PC-3 (cell line): ENCODE data around the gene REELD1. TPM values are rescaled to one million over a fixed set of nuclear protein-coding genes. Genes with fewer than 3 reads are reported as not detected.

Experiments
- ATAC-seq: fragments of 200-7000 bp; cut with Tn5 transposase; 2 replicates; pipeline ENCODE4 v1.9.1; 2020; ENCODE audit warnings: mild to moderate bottlenecking, moderate library complexity
- BruUV-seq: library from RNA; stranded (reverse); fragments of 400-500 nt; replicated peaks from 2 replicates; lab custom pipeline; 2021; lab: Mats Ljungman, UMichigan
- CTCF ChIA-PET: fragments of 300-600 bp; sonication (Branson Sonifier 250); formaldehyde crosslinking; loops from one replicate; lab custom pipeline; 2022; ENCODE audit warnings: antibody characterized with exemption; lab: Charles Lee
- POLR2A ChIA-PET: fragments of 300-600 bp; sonication (Branson Sonifier 250); formaldehyde crosslinking; loops from one replicate; lab custom pipeline; 2022; ENCODE audit warnings: antibody characterized with exemption; ENCODE audit not compliant: unreplicated experiment; lab: Charles Lee
- DNase-seq: peaks from one replicate; pipeline ENCODE4 v3.0.0-alpha.2; 2015
- H2AFZ ChIP-seq: fragments of 300-600 bp; sonication (generic); 2 replicates; pipeline ENCODE4 v1.6.0; 2016; ENCODE audit warnings: antibody characterized with exemption, low read length
- H3F3A ChIP-seq: fragments of 300-600 bp; sonication (generic); one replicate; pipeline ENCODE4 v1.6.0; 2017; ENCODE audit warnings: antibody characterized with exemption, low read length, control low read depth, mild to moderate bottlenecking; ENCODE audit not compliant: unreplicated experiment
- H3K27ac ChIP-seq: fragments of 300-600 bp; sonication (generic); 2 replicates; pipeline ENCODE4 v1.5.1; 2016; ENCODE audit warnings: mild to moderate bottlenecking, low read length
- H3K27me3 ChIP-seq: fragments of 300-600 bp; sonication (generic); 2 replicates; pipeline ENCODE4 v1.6.1; 2016; ENCODE audit warnings: low read length, mixed read lengths
- H3K36me3 ChIP-seq: fragments of 300-600 bp; sonication (generic); 2 replicates; pipeline ENCODE4 v1.6.1; 2016; ENCODE audit warnings: low read depth, mixed run types, low read length, mixed read lengths
- H3K4me1 ChIP-seq: fragments of 300-600 bp; sonication (generic); 2 replicates; pipeline ENCODE4 v1.5.1; 2016; ENCODE audit warnings: low read length; ENCODE audit not compliant: insufficient read depth
- H3K4me2 ChIP-seq: fragments of 300-600 bp; sonication (generic); 2 replicates; pipeline ENCODE4 v1.6.0; 2016; ENCODE audit warnings: low read length
- H3K4me3 ChIP-seq: fragments of 300-600 bp; sonication (generic); 2 replicates; pipeline ENCODE4 v1.5.1; 2016; ENCODE audit warnings: mild to moderate bottlenecking, low read length, mixed read lengths
- H3K79me2 ChIP-seq: fragments of 300-600 bp; sonication (generic); 2 replicates; pipeline ENCODE4 v1.6.1; 2017; ENCODE audit warnings: low read length, mixed read lengths
- H3K9ac ChIP-seq: fragments of 300-600 bp; sonication (generic); 2 replicates; pipeline ENCODE4 v1.6.0; 2016; ENCODE audit warnings: mild to moderate bottlenecking, low read length
- H3K9me2 ChIP-seq: fragments of 300-600 bp; sonication (generic); replicated peaks from 2 replicates; pipeline ENCODE4 v1.6.1; 2016; ENCODE audit warnings: mixed run types, low read length, mixed read lengths
- H3K9me3 ChIP-seq: fragments of 300-600 bp; sonication (generic); 2 replicates; pipeline ENCODE4 v1.6.1; 2016; ENCODE audit warnings: low read length, mixed read lengths
- H4K20me1 ChIP-seq: fragments of 300-600 bp; sonication (generic); 2 replicates; pipeline ENCODE4 v1.6.1; 2016; ENCODE audit warnings: low read length, mixed read lengths
- EZH2 ChIP-seq: fragments of 300-600 bp; sonication (generic); IDR thresholded peaks from one replicate; pipeline ENCODE4 v1.6.1; 2017; ENCODE audit warnings: antibody characterized with exemption, mild to moderate bottlenecking, low read length; ENCODE audit not compliant: unreplicated experiment
- EZH2phosphoT487 ChIP-seq: fragments of 300-600 bp; sonication (generic); IDR thresholded peaks from 2 replicates; pipeline ENCODE4 v1.6.1; 2018; ENCODE audit warnings: mild to moderate bottlenecking, antibody characterized with exemption, low read length, borderline replicate concordance
- intact Hi-C: fragments of 100-400 bp; cut with micrococcal nuclease; formaldehyde crosslinking; loops from 2 replicates; pipeline ENCODE4 v1.9.0; 2023
- total RNA-seq: library from RNA; depleted of rRNA; stranded (reverse); fragments of >200 nt; gene quantifications from 2 replicates; pipeline ENCODE4 v1.2.3, GENCODE V29; 2014
- TF ChIP-seq, protein P1 (sequence below): fragments of 300-600 bp; sonication (generic); conservative IDR thresholded peaks from 2 replicates; pipeline ENCODE4 v1.5.1; 2017; ENCODE audit warnings: antibody characterized with exemption, low read depth, mild to moderate bottlenecking, low read length

REELD1 gene
- total RNA-seq, 1 experiment from 2014 or later: not detected

DNA sequence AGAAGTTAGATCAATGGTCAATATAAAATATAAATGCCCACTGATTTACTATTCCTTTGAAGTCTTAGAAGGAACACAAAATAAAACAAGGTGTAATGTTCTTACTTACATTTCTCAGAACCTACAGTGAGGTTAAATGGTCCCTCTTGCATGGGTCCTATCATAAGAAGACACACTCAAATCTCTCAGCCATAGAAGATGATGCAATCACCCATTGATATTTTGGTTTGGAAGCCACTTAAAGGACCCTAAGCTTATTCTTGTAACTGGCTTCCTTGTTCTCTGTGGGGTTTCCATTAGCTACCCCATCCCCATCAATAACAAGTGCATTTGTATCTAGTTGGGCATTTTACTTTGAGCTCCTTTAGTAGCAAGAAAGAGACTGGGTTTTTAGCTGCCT lies 15.1 kb downstream of the REELD1 start:
- intact Hi-C loops: no loop called here
- H3K36me3 ChIP-seq: no peaks in the 10 kb centered on the region
- no peaks in the 10 kb centered on the region for H3K9me2 ChIP-seq
- H3K79me2 ChIP-seq: no peaks in the 10 kb centered on the region
- H3K9ac ChIP-seq: no peak overlapping the region
- DNase-seq (no peak), ATAC-seq (no peak)
- H3K4me1 ChIP-seq: no peaks in the 10 kb centered on the region
- H3K27me3 ChIP-seq: no peaks in the 10 kb centered on the region
- no peaks in the 10 kb centered on the region for H4K20me1 ChIP-seq
- H3K27ac ChIP-seq: no peak overlapping the region
- no peak overlapping the region for H3K4me2 ChIP-seq
- H2AFZ ChIP-seq: no peak overlapping the region
- ChIA-PET CTCF (no interaction called here), POLR2A (no interaction called here)
- no peaks in the 10 kb centered on the region for H3K9me3 ChIP-seq
- BruUV-seq: no TSS peak
- H3K4me3 ChIP-seq: no peak overlapping the region
- no peaks in the 10 kb centered on the region for H3F3A ChIP-seq
- no peak for TF ChIP-seq EZH2
- TF ChIP-seq, protein P1, sequence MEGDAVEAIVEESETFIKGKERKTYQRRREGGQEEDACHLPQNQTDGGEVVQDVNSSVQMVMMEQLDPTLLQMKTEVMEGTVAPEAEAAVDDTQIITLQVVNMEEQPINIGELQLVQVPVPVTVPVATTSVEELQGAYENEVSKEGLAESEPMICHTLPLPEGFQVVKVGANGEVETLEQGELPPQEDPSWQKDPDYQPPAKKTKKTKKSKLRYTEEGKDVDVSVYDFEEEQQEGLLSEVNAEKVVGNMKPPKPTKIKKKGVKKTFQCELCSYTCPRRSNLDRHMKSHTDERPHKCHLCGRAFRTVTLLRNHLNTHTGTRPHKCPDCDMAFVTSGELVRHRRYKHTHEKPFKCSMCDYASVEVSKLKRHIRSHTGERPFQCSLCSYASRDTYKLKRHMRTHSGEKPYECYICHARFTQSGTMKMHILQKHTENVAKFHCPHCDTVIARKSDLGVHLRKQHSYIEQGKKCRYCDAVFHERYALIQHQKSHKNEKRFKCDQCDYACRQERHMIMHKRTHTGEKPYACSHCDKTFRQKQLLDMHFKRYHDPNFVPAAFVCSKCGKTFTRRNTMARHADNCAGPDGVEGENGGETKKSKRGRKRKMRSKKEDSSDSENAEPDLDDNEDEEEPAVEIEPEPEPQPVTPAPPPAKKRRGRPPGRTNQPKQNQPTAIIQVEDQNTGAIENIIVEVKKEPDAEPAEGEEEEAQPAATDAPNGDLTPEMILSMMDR: no peak
- TF ChIP-seq EZH2phosphoT487: no peak

DNA sequence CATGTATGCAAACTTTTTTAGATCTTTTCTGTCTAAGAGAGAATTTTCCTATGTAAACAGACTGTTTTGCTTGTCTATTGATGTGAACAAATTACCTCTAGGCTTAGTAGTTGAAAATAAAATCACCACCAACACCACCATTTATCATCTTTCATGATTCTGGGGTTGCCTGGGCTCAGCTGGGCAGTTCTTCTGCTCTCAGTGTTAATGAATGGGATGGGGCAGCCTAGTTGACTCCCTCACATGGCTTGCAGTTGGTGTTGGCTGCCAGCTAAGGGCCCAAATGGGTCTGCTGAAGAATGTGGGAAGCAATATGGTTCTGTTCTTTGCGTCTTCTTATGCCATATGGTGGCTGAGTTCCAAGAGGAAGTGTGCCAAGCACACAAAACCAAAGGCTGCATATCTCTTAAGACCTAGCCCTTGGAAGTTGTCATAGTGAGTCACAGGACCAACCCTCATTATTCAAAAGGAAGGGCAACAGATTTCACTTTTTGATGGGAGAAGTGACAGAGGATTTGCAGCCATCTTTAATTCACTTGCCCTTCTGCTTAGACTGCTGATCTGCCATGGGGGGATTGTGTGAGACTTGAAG lies 17.9 kb downstream of the REELD1 start:
- Histone ChIP-seq H3K79me2 (no peaks in the 10 kb centered on the region), H3K4me2 (no peak overlapping the region), H3K9me2 (no peaks in the 10 kb centered on the region), H3K9me3 (no peaks in the 10 kb centered on the region), H2AFZ (no peak overlapping the region), H3K9ac (no peak overlapping the region), H3K4me1 (no peaks in the 10 kb centered on the region), H3K4me3 (no peak overlapping the region), H4K20me1 (no peaks in the 10 kb centered on the region), H3K36me3 (no peaks in the 10 kb centered on the region), H3K27me3 (no peaks in the 10 kb centered on the region), H3F3A (no peaks in the 10 kb centered on the region), H3K27ac (no peak overlapping the region)
- peak; percentile 75 for DNase-seq
- intact Hi-C loops: no loop called here
- TF ChIP-seq, protein P1: no peak
- TF ChIP-seq EZH2phosphoT487: no peak
- TF ChIP-seq EZH2: no peak
- POLR2A ChIA-PET: no interaction called here
- CTCF ChIA-PET: no interaction called here
- peak; percentile 58 for ATAC-seq
- BruUV-seq: no TSS peak

DNA sequence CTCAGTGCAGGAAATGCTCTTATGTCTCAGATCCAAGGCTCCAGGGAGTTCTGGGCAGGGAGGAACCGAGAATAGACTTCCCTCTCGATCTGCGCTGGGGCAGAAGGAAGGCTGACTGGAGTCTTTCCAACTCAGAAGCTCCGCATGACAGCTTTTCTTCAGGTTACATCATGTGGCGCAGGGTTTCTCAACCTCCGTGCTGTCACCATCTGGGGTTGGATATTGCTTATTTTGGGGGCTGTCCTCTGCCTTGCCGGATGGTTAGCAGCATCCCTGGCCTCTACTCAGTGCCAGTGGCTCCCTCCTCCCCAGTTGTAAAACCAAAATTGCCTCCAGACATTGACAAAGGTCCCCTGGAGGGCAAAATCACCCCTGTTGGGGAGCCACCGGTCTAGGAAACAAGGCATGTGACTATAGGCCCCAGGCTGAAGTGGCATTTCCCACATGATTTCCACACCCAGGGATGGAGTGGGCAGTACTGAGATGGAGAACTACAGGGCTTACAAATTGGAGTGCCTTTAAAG lies 21.4 kb downstream of the REELD1 start:
- Histone ChIP-seq H3K36me3 (no peaks in the 10 kb centered on the region), H3K9me3 (no peaks in the 10 kb centered on the region), H3K9ac (no peak overlapping the region), H3K4me2 (no peak overlapping the region), H3K4me1 (peaks cover 3% of the 10 kb centered on the region), H2AFZ (no peak overlapping the region), H3K27me3 (no peaks in the 10 kb centered on the region), H3K9me2 (no peaks in the 10 kb centered on the region), H3K4me3 (no peak overlapping the region), H3K79me2 (no peaks in the 10 kb centered on the region), H3F3A (no peaks in the 10 kb centered on the region), H3K27ac (no peak overlapping the region), H4K20me1 (no peaks in the 10 kb centered on the region)
- no peak for ATAC-seq
- POLR2A ChIA-PET: no interaction called here
- CTCF ChIA-PET: no interaction called here
- intact Hi-C loops: no loop called here
- no peak for DNase-seq
- BruUV-seq: no TSS peak
- TF ChIP-seq EZH2phosphoT487 (no peak), EZH2 (no peak)
- TF ChIP-seq, protein P1: no peak
